D721Med (cell line): ENCODE results near the gene CA10.

Experiments
- DNase-seq: peaks from one replicate; pipeline ENCODE4 v3.0.0; 2011; ENCODE audit warnings: low spot score; ENCODE audit not compliant: insufficient read length
- FAIRE-seq: peaks from 2 replicates; lab custom pipeline; 2011; peaks lifted over from hg19 to GRCh38; lab: Jason Lieb, UNC
- TF ChIP-seq, protein P1 (sequence below): IDR thresholded peaks from 2 replicates; pipeline ENCODE4 v1.5.1; 2012; ENCODE audit warnings: mild to moderate bottlenecking, control low read depth; ENCODE audit not compliant: insufficient read depth; ENCODE audit errors: missing control alignments

The CA10 gene

DNA sequence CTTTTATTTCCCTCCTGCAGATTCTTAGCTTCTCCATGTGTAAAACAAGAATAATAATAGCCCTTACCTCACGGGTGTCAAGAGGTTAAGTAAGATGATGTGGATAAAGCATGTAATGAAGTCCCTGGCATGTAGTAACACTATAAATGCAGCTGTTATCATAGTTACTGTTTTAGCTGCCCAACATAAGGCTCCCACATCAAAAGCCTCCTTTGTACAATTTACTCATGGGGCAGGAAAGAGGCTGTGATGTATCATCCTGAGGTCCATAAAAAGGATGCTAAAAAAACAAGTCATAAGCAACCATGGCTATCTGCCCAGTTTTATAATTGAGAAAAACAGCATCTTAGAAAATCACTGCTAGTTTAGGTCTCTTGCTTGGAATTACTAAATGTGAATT is 339.7 kb downstream of the CA10 start:
- TF ChIP-seq, protein P1, sequence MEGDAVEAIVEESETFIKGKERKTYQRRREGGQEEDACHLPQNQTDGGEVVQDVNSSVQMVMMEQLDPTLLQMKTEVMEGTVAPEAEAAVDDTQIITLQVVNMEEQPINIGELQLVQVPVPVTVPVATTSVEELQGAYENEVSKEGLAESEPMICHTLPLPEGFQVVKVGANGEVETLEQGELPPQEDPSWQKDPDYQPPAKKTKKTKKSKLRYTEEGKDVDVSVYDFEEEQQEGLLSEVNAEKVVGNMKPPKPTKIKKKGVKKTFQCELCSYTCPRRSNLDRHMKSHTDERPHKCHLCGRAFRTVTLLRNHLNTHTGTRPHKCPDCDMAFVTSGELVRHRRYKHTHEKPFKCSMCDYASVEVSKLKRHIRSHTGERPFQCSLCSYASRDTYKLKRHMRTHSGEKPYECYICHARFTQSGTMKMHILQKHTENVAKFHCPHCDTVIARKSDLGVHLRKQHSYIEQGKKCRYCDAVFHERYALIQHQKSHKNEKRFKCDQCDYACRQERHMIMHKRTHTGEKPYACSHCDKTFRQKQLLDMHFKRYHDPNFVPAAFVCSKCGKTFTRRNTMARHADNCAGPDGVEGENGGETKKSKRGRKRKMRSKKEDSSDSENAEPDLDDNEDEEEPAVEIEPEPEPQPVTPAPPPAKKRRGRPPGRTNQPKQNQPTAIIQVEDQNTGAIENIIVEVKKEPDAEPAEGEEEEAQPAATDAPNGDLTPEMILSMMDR, result no peak
- no peak for FAIRE-seq
- DNase-seq, result no peak

DNA sequence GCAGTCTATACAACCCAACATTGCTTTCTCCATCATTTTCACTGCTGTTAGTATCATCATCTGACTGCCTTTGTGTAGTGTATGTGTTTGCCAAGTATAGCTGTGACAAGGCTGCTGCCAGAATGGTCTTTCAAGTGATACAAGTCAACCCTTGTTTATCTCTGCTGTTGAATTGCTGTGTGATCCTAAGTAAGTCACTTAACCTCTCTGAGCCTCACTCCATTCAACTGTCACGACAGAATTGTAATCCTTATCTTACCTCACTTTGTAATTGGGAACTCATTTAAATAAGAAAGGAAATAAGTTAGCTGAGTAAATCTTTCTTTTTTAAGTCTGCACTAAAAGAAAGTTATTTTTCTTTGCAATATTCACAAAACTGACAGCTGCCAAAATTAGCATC is 340.6 kb downstream of the CA10 start:
- DNase-seq (no peak), FAIRE-seq (no peak)
- TF ChIP-seq, protein P1, result no peak

DNA sequence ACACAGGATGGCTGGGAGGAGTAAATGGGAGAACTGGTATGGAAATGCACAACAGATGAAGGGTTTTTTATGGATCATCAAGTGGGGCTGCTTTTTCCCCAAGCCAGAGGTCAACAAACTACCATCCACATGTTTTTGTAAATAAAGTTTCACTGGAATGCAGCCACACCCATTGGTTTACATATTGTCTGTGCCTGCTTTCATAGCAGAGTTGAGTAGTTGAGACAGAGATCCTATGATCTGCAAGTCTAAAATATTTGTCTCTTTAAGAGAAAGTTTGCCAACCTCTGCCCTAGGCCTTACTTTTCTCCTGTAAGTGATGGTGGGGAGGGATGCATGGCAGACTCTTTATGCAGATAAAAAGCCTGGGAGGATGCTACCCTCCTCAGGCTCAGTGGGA is 341.4 kb downstream of the CA10 start:
- no peak for FAIRE-seq
- DNase-seq, result no peak
- TF ChIP-seq, protein P1, result no peak

DNA sequence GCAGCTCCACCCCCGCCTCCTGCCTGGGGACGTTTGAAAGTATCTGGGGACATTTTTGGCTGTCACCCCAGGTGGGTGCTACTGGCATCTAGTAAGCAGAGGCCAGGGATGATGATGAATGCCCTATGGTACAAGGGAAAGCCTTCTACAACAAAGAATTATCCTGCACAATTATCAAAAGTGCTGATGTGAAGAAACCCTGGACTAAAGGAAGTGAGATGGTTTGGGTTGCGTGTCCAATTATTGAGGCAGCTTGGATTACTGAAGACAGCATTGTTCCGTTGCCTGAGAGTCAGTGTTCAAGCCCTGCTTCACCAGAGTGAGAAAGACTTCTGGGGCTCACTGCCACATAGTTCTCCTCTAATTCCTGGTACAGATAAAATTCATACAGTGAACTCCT is 343.4 kb downstream of the CA10 start:
- FAIRE-seq, result no peak
- TF ChIP-seq, protein P1, result no peak
- no peak for DNase-seq

DNA sequence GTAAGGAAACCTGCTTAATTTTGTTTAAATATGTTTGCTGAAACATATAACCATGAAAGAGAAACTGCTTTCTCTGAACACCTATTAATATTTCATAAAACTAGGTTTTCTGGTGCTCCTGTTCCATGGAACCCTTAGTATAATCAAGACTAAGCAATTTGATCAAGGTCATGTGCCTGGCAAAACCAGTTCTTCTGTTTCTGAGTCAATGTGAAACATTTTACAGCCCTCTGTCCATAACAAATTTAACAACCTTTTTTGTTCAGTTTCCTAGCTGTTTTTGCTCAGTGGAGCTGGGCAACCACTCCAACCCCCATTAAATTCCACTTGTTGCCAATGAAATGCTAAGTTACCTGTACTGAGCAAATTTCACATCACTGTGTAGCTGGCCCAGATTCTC is 344.0 kb downstream of the CA10 start:
- DNase-seq, result no peak
- TF ChIP-seq, protein P1, result no peak
- no peak for FAIRE-seq

DNA sequence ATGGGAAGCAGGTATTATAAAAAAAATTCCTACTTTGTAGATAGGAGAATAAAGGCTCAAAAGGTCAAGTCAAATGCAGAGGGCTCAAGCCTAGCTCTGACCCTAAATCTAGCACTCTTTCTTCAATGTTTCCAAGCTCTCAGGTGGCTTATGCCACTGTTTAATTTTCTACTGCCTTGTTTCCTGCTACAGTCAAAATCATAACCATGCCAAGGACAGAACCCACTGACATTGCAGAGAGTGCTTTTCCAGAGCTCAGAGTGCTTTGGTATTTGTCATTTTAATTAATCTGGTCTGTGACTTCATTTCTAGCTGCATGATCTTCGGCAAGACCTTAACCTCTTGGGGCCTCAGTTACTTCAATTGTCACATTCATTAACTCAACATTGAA is 344.7 kb downstream of the CA10 start:
- TF ChIP-seq, protein P1, result no peak
- FAIRE-seq, result no peak
- no peak for DNase-seq

DNA sequence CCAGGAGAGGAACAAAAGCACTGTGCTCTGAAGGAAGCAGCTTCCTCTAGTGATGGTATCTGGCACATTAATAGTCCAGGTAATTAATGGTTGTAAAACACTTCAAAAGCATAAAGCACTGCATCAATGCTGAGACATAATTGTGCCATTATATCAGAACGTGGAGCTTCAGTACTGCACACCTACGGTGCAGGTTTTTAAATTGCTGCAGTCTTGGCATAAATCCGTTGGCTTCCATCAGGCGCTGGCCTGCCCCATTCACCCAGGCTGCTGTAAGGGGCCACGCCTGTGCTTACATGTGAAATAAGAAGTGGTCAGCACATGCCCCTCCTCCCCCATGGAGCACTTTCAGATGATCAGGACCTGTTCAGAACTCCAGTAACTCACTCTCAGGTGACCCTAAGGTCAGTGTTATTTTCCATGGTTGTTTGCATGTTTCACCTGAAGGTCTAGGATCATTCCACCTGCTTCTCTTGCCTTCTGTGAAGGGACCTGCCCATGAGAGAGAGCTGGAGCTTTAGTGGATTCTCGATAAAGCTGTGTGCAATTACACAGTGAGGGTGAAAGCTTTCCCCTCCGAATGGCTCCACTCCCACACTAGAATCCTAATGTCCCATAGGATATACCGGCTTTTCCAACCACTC is 345.3 kb downstream of the CA10 start:
- no peak for DNase-seq
- TF ChIP-seq, protein P1, result no peak
- FAIRE-seq, result no peak
